ENCODE data around the gene MGLL.

Gene MGLL

GRCh38 chr3:127689266-127689860 is 133.0 kb downstream of the MGLL start:
- no peak for DNase-seq (ENCODE audit: low read depth)
- no peak overlapping the region for H3K4me3 ChIP-seq (ENCODE audit: low read depth, low read length)
- TF ChIP-seq, protein P1, sequence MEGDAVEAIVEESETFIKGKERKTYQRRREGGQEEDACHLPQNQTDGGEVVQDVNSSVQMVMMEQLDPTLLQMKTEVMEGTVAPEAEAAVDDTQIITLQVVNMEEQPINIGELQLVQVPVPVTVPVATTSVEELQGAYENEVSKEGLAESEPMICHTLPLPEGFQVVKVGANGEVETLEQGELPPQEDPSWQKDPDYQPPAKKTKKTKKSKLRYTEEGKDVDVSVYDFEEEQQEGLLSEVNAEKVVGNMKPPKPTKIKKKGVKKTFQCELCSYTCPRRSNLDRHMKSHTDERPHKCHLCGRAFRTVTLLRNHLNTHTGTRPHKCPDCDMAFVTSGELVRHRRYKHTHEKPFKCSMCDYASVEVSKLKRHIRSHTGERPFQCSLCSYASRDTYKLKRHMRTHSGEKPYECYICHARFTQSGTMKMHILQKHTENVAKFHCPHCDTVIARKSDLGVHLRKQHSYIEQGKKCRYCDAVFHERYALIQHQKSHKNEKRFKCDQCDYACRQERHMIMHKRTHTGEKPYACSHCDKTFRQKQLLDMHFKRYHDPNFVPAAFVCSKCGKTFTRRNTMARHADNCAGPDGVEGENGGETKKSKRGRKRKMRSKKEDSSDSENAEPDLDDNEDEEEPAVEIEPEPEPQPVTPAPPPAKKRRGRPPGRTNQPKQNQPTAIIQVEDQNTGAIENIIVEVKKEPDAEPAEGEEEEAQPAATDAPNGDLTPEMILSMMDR (IDR thresholded peaks at IDR 0.05; ENCODE audit: control insufficient read depth, extremely low read depth, insufficient read depth), result no peak

DNA sequence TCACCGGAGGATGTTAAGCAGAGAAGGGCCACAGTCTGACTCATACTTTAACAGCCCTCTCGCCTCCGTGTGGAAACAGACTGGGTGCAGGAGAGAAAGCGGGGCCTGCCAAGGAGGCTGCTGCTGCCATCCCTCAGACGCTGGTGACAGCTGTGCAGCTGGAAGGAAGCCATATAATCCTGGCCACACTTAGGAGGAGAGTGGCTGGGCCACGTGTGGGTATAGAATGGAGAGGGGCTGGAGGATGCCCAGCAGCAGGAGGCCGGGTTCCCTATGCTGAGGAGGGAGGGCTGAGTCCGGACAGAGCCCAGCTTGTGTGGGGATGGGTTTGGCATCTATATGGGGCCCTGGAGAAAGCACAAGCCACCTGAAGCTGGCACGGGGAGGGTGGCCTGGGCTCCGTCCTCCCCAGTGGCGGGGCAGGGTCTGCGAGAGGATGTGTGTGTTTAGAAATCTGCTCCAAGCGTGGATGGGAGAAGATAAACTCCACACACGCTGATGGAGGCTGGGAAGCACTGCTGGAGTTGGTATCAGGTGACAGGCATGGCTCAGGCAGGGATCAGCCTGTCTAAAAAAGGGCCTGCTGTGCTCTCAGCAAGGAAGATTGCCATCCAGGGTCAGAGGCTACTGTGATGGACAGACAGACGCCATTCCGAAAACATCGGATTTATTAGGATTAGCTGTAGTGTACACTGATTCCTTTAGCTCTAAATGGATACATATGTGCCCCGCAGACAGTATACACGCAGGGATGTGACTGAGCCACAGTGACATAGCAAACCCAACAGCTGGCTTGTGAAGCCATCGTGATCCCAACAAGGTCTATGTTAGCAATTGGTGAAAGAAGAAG is 133.7 kb downstream of the MGLL start:
- no peak for DNase-seq (ENCODE audit: low read depth)

GRCh38 chr3:127688022-127688415 is 134.3 kb downstream of the MGLL start:
- H3K4me3 ChIP-seq (ENCODE audit: low read depth, low read length), result no peak overlapping the region
- no peak for DNase-seq (ENCODE audit: low read depth)
- TF ChIP-seq, protein P1 (IDR thresholded peaks at IDR 0.05; ENCODE audit: control insufficient read depth, extremely low read depth, insufficient read depth), result no peak

More for the DNA sequence above, 133.7 kb downstream of the MGLL start:
- no peak overlapping the region for H3K4me3 ChIP-seq (ENCODE audit: low read depth, low read length)
- TF ChIP-seq, protein P1 (IDR thresholded peaks at IDR 0.05; ENCODE audit: control insufficient read depth, extremely low read depth, insufficient read depth), result no peak

- TF ChIP-seq, protein P1 (IDR thresholded peaks at IDR 0.05; ENCODE audit: control insufficient read depth, extremely low read depth, insufficient read depth), result no peak
- no peak for DNase-seq (ENCODE audit: low read depth)
- no peak overlapping the region for H3K4me3 ChIP-seq (ENCODE audit: low read depth, low read length)
Measured at GRCh38 chr3:127687228-127687737, 135.0 kb downstream of the MGLL start.

- H3K4me3 ChIP-seq (ENCODE audit: low read depth, low read length), result no peak overlapping the region
- DNase-seq (ENCODE audit: low read depth), result no peak
- TF ChIP-seq, protein P1 (IDR thresholded peaks at IDR 0.05; ENCODE audit: control insufficient read depth, extremely low read depth, insufficient read depth), result no peak
Measured at GRCh38 chr3:127686512-127686894, 135.8 kb downstream of the MGLL start.

DNA sequence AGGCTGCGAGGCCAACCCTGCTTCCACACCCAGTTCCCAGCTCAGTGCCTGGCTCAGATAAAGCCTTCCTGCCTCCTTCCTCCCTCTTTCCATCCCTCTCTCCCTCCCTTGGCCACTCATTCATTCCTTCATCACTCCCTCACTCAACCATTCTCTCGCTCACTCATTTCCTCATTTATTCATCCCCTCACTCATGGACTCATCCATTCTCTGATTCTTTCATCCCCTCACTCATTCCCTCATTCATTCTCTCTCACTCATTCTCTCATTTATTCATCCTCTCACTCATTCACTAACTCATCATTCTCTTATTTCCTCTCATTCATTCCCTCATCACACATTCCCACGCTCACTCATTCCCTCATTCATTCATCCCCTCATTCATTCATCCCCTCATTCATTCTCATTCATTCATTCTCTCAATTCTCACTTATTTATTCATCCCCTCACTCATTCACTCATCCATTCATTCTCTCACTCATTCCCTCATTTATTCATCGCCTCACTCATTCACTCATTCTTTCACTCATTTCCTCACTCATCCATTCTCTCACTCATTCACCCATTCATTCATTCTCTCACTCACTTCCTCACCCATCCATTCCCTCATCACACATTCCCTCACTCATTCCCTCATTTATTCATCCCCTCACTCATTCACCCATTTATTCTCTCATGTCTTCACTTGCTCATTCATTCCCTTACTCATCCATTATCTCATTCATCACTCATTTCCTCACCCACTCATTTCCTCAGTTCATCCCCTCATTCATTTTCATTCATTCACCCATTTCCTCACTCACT is 136.4 kb downstream of the MGLL start:
- no peak overlapping the region for H3K4me3 ChIP-seq (ENCODE audit: low read depth, low read length)
- no peak for DNase-seq (ENCODE audit: low read depth)
- TF ChIP-seq, protein P1 (IDR thresholded peaks at IDR 0.05; ENCODE audit: control insufficient read depth, extremely low read depth, insufficient read depth), result no peak

All from LNCaP clone FGC (cell line).